Measurements from ENCODE around the gene ZBTB40.

The ZBTB40 gene

GRCh38 chr1:22516906-22517571 is 65.4 kb downstream of the ZBTB40 start:
- no peak for DNase-seq
- TF ChIP-seq GATA1 (IDR thresholded peaks at IDR 0.05; ENCODE audit: low read depth, low read length) = no peak
- TF ChIP-seq POLR2A (IDR thresholded peaks at IDR 0.05; ENCODE audit: low read length) = no peak

DNA sequence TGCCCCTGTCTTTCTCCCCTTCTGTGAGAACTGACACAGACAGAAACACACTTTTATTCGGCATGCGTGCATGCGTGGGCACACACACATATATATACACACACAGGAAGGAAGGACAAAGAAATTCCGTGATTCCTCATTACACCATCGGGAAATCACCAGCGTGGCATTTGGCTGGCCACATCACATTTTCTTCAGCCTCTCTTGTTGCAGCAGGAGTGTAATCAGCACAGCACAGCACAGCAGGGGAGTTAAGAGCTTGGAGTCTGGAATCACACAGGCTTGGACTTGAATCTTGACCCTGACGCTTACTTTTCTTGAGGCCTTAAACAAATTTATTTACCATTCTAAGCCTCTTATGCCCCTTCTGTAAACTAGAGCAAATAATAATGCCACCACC is 66.3 kb downstream of the ZBTB40 start:
- no peak for DNase-seq
- no peak for TF ChIP-seq POLR2A (IDR thresholded peaks at IDR 0.05; ENCODE audit: low read length)
- no peak for TF ChIP-seq GATA1 (IDR thresholded peaks at IDR 0.05; ENCODE audit: low read depth, low read length)

- TF ChIP-seq POLR2A (IDR thresholded peaks at IDR 0.05; ENCODE audit: low read length) (no peak), GATA1 (IDR thresholded peaks at IDR 0.05; ENCODE audit: low read depth, low read length) (no peak)
- no peak for DNase-seq
Observed at GRCh38 chr1:22518379-22518778, 66.7 kb downstream of the ZBTB40 start.

GRCh38 chr1:22520871-22521270 is 69.2 kb downstream of the ZBTB40 start:
- no peak for DNase-seq
- TF ChIP-seq POLR2A (IDR thresholded peaks at IDR 0.05; ENCODE audit: low read length) = no peak
- no peak for TF ChIP-seq GATA1 (IDR thresholded peaks at IDR 0.05; ENCODE audit: low read depth, low read length)

DNA sequence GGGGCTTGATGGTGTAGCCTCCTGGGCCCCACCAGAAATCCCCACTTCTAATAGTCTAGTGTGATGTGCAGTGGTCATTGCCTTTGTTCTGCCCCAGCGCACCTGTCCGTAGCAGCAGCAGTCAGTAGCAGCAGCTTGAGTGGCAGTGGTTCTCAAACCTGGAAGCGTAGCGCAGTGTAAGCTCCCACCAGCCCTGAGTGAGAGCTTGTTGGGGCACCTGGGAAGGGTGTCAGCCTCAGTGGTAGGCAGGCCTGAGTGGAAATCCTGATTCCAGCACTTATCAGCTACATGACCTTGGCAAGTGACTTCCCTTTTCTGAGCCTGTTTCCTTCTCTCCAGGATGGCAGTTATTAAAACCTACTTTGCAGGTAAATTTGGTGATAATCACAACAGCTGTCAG is 70.0 kb downstream of the ZBTB40 start:
- TF ChIP-seq GATA1 (IDR thresholded peaks at IDR 0.05; ENCODE audit: low read depth, low read length) (no peak), POLR2A (IDR thresholded peaks at IDR 0.05; ENCODE audit: low read length) (no peak)
- DNase-seq = no peak

GRCh38 chr1:22522221-22522743 is 70.6 kb downstream of the ZBTB40 start:
- DNase-seq = no peak
- TF ChIP-seq GATA1 (IDR thresholded peaks at IDR 0.05; ENCODE audit: low read depth, low read length) = no peak
- no peak for TF ChIP-seq POLR2A (IDR thresholded peaks at IDR 0.05; ENCODE audit: low read length)

- no peak for TF ChIP-seq GATA1 (IDR thresholded peaks at IDR 0.05; ENCODE audit: low read depth, low read length)
- no peak for TF ChIP-seq POLR2A (IDR thresholded peaks at IDR 0.05; ENCODE audit: low read length)
- no peak for DNase-seq
Observed at GRCh38 chr1:22524481-22524880, 72.8 kb downstream of the ZBTB40 start.

DNA sequence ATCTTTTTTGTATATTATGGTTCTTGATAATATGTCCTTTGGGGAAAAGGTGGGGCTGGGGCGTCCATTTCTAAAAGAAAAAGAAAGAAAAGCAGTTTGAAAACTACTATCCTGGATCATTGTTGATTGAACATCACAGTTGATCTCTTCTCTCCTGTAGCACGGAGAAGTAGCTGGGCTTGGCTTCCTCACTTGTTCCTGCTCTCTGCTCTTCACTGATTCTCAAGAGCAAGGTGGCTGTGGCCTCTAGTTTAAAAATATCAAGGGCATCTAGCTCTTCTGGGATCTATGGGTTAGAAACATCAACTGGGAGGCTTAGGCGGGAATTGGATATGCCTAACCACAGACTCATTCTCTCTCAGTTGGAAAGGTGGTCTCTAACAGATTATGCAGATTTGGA is 73.6 kb downstream of the ZBTB40 start:
- TF ChIP-seq POLR2A (IDR thresholded peaks at IDR 0.05; ENCODE audit: low read length) (no peak), GATA1 (IDR thresholded peaks at IDR 0.05; ENCODE audit: low read depth, low read length) (no peak)
- DNase-seq = no peak

DNA sequence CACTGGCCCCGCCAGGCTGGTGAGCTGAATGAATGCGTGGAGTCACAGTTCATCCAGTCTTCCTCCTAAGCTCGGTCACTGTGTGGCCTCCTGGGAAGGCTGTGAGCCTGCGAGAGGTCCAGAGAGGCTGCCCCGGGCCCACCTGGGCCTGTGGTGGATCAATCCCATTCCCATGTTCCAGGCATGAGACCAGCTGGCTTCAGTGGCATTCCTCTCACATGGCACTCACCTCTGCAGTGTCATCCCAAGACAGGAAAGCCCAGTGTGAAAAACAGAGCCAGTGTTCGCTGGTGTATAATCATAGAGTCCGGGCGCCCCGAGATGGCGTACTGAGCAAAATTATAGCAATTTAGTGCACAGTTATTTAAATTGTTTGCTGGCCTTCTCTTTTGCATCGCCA is 74.0 kb downstream of the ZBTB40 start:
- DNase-seq = no peak
- no peak for TF ChIP-seq POLR2A (IDR thresholded peaks at IDR 0.05; ENCODE audit: low read length)
- TF ChIP-seq GATA1 (IDR thresholded peaks at IDR 0.05; ENCODE audit: low read depth, low read length) = no peak

DNA sequence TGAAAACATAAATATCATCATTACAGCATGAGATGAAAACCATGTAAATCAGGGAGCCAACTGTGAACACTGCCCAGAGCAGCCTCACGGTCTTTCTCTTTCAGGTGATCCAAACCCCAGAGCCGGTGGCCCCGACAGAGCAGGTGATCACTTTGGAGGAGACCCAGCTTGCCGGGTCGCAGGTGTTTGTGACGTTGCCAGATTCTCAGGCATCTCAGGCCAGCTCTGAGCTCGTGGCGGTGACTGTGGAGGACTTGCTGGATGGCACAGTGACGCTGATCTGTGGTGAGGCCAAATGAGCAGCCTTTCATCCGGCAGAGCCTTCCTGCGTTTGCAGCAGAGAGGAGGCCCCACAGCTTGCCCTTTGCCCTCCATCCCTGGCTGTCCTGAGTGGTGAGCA is 74.4 kb downstream of the ZBTB40 start:
- no peak for DNase-seq
- TF ChIP-seq GATA1 (IDR thresholded peaks at IDR 0.05; ENCODE audit: low read depth, low read length) (no peak), POLR2A (IDR thresholded peaks at IDR 0.05; ENCODE audit: low read length) (no peak)

- no peak for DNase-seq
- no peak for TF ChIP-seq POLR2A (IDR thresholded peaks at IDR 0.05; ENCODE audit: low read length)
- no peak for TF ChIP-seq GATA1 (IDR thresholded peaks at IDR 0.05; ENCODE audit: low read depth, low read length)
Observed at GRCh38 chr1:22526677-22527076, 75.0 kb downstream of the ZBTB40 start.

DNA sequence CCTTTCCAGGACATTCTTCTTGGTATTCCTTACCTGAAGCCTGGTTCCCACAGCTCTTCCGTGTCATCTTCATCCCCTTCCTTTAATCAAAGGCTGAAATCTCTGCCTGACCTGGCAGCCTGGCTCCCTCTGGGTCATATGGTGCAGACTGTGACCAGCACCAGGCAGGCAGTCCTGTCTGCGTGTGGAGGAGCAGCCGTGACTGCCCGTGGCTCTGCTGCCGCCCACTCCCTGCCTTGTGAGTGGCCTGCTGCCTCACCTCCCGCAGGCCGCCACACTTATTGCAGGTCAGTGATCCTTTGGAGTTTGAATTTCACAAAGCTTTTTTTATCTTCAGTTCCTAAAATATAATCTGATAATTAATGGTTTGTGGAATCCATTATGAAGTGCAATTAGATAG is 75.5 kb downstream of the ZBTB40 start:
- DNase-seq = no peak

GRCh38 chr1:22527555-22528296 is 76.1 kb downstream of the ZBTB40 start:
- TF ChIP-seq GATA1 (IDR thresholded peaks at IDR 0.05; ENCODE audit: low read depth, low read length) (no peak), POLR2A (IDR thresholded peaks at IDR 0.05; ENCODE audit: low read length) (no peak)
- DNase-seq = no peak

More for the DNA sequence above, 75.5 kb downstream of the ZBTB40 start:
- TF ChIP-seq GATA1 (IDR thresholded peaks at IDR 0.05; ENCODE audit: low read depth, low read length) (no peak), POLR2A (IDR thresholded peaks at IDR 0.05; ENCODE audit: low read length) (no peak)

GRCh38 chr1:22528451-22528850 is 76.8 kb downstream of the ZBTB40 start:
- DNase-seq = no peak
- TF ChIP-seq GATA1 (IDR thresholded peaks at IDR 0.05; ENCODE audit: low read depth, low read length) (no peak), POLR2A (IDR thresholded peaks at IDR 0.05; ENCODE audit: low read length) (no peak)

All from erythroblast (primary cell).